PC-3 (cell line): ENCODE data around the gene CROCC. TPM values are rescaled to one million over a fixed set of nuclear protein-coding genes. Genes with fewer than 3 reads are reported as not detected.

ENCODE experiments used
- ATAC-seq: fragments of 200-7000 bp; cut with Tn5 transposase; 2 replicates; pipeline ENCODE4 v1.9.1; 2020; ENCODE audit warnings: mild to moderate bottlenecking, moderate library complexity
- BruUV-seq: library from RNA; stranded (reverse); fragments of 400-500 nt; replicated peaks from 2 replicates; lab custom pipeline; 2021; lab: Mats Ljungman, UMichigan
- CTCF ChIA-PET: fragments of 300-600 bp; sonication (Branson Sonifier 250); formaldehyde crosslinking; loops from one replicate; lab custom pipeline; 2022; ENCODE audit warnings: antibody characterized with exemption; lab: Charles Lee
- POLR2A ChIA-PET: fragments of 300-600 bp; sonication (Branson Sonifier 250); formaldehyde crosslinking; loops from one replicate; lab custom pipeline; 2022; ENCODE audit warnings: antibody characterized with exemption; ENCODE audit not compliant: unreplicated experiment; lab: Charles Lee
- DNase-seq: peaks from one replicate; pipeline ENCODE4 v3.0.0-alpha.2; 2015
- H2AFZ ChIP-seq: fragments of 300-600 bp; sonication (generic); 2 replicates; pipeline ENCODE4 v1.6.0; 2016; ENCODE audit warnings: antibody characterized with exemption, low read length
- H3F3A ChIP-seq: fragments of 300-600 bp; sonication (generic); one replicate; pipeline ENCODE4 v1.6.0; 2017; ENCODE audit warnings: antibody characterized with exemption, low read length, control low read depth, mild to moderate bottlenecking; ENCODE audit not compliant: unreplicated experiment
- H3K27ac ChIP-seq: fragments of 300-600 bp; sonication (generic); 2 replicates; pipeline ENCODE4 v1.5.1; 2016; ENCODE audit warnings: mild to moderate bottlenecking, low read length
- H3K27me3 ChIP-seq: fragments of 300-600 bp; sonication (generic); 2 replicates; pipeline ENCODE4 v1.6.1; 2016; ENCODE audit warnings: low read length, mixed read lengths
- H3K36me3 ChIP-seq: fragments of 300-600 bp; sonication (generic); 2 replicates; pipeline ENCODE4 v1.6.1; 2016; ENCODE audit warnings: low read depth, mixed run types, low read length, mixed read lengths
- H3K4me1 ChIP-seq: fragments of 300-600 bp; sonication (generic); 2 replicates; pipeline ENCODE4 v1.5.1; 2016; ENCODE audit warnings: low read length; ENCODE audit not compliant: insufficient read depth
- H3K4me2 ChIP-seq: fragments of 300-600 bp; sonication (generic); 2 replicates; pipeline ENCODE4 v1.6.0; 2016; ENCODE audit warnings: low read length
- H3K4me3 ChIP-seq: fragments of 300-600 bp; sonication (generic); 2 replicates; pipeline ENCODE4 v1.5.1; 2016; ENCODE audit warnings: mild to moderate bottlenecking, low read length, mixed read lengths
- H3K79me2 ChIP-seq: fragments of 300-600 bp; sonication (generic); 2 replicates; pipeline ENCODE4 v1.6.1; 2017; ENCODE audit warnings: low read length, mixed read lengths
- H3K9ac ChIP-seq: fragments of 300-600 bp; sonication (generic); 2 replicates; pipeline ENCODE4 v1.6.0; 2016; ENCODE audit warnings: mild to moderate bottlenecking, low read length
- H3K9me2 ChIP-seq: fragments of 300-600 bp; sonication (generic); replicated peaks from 2 replicates; pipeline ENCODE4 v1.6.1; 2016; ENCODE audit warnings: mixed run types, low read length, mixed read lengths
- H3K9me3 ChIP-seq: fragments of 300-600 bp; sonication (generic); 2 replicates; pipeline ENCODE4 v1.6.1; 2016; ENCODE audit warnings: low read length, mixed read lengths
- H4K20me1 ChIP-seq: fragments of 300-600 bp; sonication (generic); 2 replicates; pipeline ENCODE4 v1.6.1; 2016; ENCODE audit warnings: low read length, mixed read lengths
- CTCF ChIP-seq: fragments of 300-600 bp; sonication (generic); conservative IDR thresholded peaks from 2 replicates; pipeline ENCODE4 v1.5.1; 2017; ENCODE audit warnings: antibody characterized with exemption, low read depth, mild to moderate bottlenecking, low read length
- EZH2 ChIP-seq: fragments of 300-600 bp; sonication (generic); IDR thresholded peaks from one replicate; pipeline ENCODE4 v1.6.1; 2017; ENCODE audit warnings: antibody characterized with exemption, mild to moderate bottlenecking, low read length; ENCODE audit not compliant: unreplicated experiment
- EZH2phosphoT487 ChIP-seq: fragments of 300-600 bp; sonication (generic); IDR thresholded peaks from 2 replicates; pipeline ENCODE4 v1.6.1; 2018; ENCODE audit warnings: mild to moderate bottlenecking, antibody characterized with exemption, low read length, borderline replicate concordance
- intact Hi-C: fragments of 100-400 bp; cut with micrococcal nuclease; formaldehyde crosslinking; loops from 2 replicates; pipeline ENCODE4 v1.9.0; 2023
- total RNA-seq: library from RNA; depleted of rRNA; stranded (reverse); fragments of >200 nt; gene quantifications from 2 replicates; pipeline ENCODE4 v1.2.3, GENCODE V29; 2014

The CROCC gene
- total RNA-seq, 1 experiment from 2014 or later = 24.6 TPM

GRCh38 chr1:16978567-16979474, 57.1 kb downstream of the CROCC start:
- ChIA-PET CTCF (no interaction called here), POLR2A (interaction anchor here (0.7 kb wide), 1 partner anchor 258 kb away, joined by 3 read pairs; no protein-coding TSS in a partner anchor)
- Histone ChIP-seq H3K4me1 (peaks cover 30% of the 10 kb centered on the region), H3K9ac (no peak overlapping the region), H3K4me2 (no peak overlapping the region), H3K9me2 (no peaks in the 10 kb centered on the region), H3K36me3 (no peaks in the 10 kb centered on the region), H3K27ac (no peak overlapping the region), H2AFZ (no peak overlapping the region), H3F3A (no peaks in the 10 kb centered on the region), H4K20me1 (no peaks in the 10 kb centered on the region), H3K4me3 (no peak overlapping the region), H3K27me3 (no peaks in the 10 kb centered on the region), H3K9me3 (no peaks in the 10 kb centered on the region), H3K79me2 (no peaks in the 10 kb centered on the region)
- DNase-seq (no peak), ATAC-seq (no peak)
- intact Hi-C loops = no loop called here
- TF ChIP-seq EZH2phosphoT487 (no peak), CTCF (no peak), EZH2 (no peak)
- BruUV-seq = no TSS peak

- CTCF ChIA-PET = no interaction called here
- no peak overlapping the region for H3K9ac ChIP-seq
- no peak for DNase-seq
These were observed 58.0 kb downstream of the CROCC start for GRCh38 chr1:16979475-16980327.

More at GRCh38 chr1:16979475-16980327, 58.0 kb downstream of the CROCC start:
- H4K20me1 ChIP-seq = no peaks in the 10 kb centered on the region
- H3F3A ChIP-seq = no peaks in the 10 kb centered on the region
- BruUV-seq = no TSS peak
- no peak for ATAC-seq
- H3K9me2 ChIP-seq = no peaks in the 10 kb centered on the region
- H3K4me1 ChIP-seq = peaks cover 39% of the 10 kb centered on the region
- no peak overlapping the region for H3K4me3 ChIP-seq
- TF ChIP-seq EZH2 = no peak
- TF ChIP-seq CTCF = no peak
- TF ChIP-seq EZH2phosphoT487 = no peak
- POLR2A ChIA-PET = no interaction called here
- no peaks in the 10 kb centered on the region for H3K79me2 ChIP-seq
- H3K36me3 ChIP-seq = no peaks in the 10 kb centered on the region
- H3K9me3 ChIP-seq = no peaks in the 10 kb centered on the region
- H2AFZ ChIP-seq = no peak overlapping the region
- intact Hi-C loops = no loop called here
- no peak overlapping the region for H3K27ac ChIP-seq
- H3K27me3 ChIP-seq = no peaks in the 10 kb centered on the region
- H3K4me2 ChIP-seq = no peak overlapping the region
